BE2C (cell line): Measurements from ENCODE around the gene PC.
"Not testable (repeated sequence)": the region's sequence is repeated elsewhere in the genome, so short reads cannot be mapped to it uniquely, and the experiment has no call there.

Experiments
- DNase-seq: peaks from one replicate; pipeline ENCODE4 v3.0.0-alpha.2; 2020
- H3K27me3 ChIP-seq: fragments of 250-450 bp; sonication (Bioruptor Pico); 2 replicates; pipeline ENCODE4 v1.5.1; 2020; ENCODE audit warnings: mild to moderate bottlenecking
- H3K36me3 ChIP-seq: fragments of 250-450 bp; sonication (Bioruptor Pico); 2 replicates; pipeline ENCODE4 v1.5.1; 2020; ENCODE audit warnings: mild to moderate bottlenecking
- H3K4me1 ChIP-seq: fragments of 250-450 bp; sonication (Bioruptor Pico); 2 replicates; pipeline ENCODE4 v1.5.1; 2020
- H3K4me3 ChIP-seq: 2 replicates; pipeline ENCODE4 v1.5.1; 2011; ENCODE audit warnings: low read depth, low read length
- H3K9me3 ChIP-seq: fragments of 250-450 bp; sonication (Bioruptor Pico); 2 replicates; pipeline ENCODE4 v1.5.1; 2020
- TF ChIP-seq, protein P1 (sequence below): IDR thresholded peaks from 2 replicates; pipeline ENCODE4 v1.5.1; 2012; ENCODE audit warnings: mild to moderate bottlenecking, low read depth, low read length

The PC gene

DNA sequence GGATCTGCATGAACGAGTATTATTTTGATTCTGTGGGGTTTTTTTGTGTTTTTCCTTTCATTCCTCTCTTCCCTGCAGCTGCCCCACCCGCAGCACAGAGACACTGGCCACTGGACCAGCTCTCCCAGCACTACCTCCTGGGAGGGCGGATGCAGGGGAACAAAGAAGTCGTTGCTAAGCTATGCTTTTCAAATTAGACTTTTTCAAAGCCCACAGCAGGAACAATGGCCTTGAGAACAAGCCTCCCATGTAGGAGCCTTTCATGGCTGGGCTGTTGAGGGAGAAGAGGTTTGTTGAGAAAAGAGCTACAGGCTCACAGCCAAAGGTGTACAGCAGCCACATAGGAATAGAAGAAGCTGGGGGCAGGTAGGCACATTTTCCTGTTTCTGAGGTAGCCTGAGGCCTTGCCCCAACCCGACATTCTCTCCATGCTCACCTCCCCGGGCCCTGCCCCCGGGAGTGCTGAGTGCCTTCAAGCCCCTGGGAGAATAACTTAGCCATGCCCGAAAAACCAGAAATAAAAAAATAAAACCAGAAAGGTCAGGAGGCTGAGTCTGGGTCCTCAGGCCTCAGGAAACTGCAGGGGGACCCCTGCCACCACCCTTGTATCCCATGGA is 44.2 kb upstream of the PC start:
- H3K36me3 ChIP-seq, result no peaks in the 10 kb centered on the region
- TF ChIP-seq, protein P1, sequence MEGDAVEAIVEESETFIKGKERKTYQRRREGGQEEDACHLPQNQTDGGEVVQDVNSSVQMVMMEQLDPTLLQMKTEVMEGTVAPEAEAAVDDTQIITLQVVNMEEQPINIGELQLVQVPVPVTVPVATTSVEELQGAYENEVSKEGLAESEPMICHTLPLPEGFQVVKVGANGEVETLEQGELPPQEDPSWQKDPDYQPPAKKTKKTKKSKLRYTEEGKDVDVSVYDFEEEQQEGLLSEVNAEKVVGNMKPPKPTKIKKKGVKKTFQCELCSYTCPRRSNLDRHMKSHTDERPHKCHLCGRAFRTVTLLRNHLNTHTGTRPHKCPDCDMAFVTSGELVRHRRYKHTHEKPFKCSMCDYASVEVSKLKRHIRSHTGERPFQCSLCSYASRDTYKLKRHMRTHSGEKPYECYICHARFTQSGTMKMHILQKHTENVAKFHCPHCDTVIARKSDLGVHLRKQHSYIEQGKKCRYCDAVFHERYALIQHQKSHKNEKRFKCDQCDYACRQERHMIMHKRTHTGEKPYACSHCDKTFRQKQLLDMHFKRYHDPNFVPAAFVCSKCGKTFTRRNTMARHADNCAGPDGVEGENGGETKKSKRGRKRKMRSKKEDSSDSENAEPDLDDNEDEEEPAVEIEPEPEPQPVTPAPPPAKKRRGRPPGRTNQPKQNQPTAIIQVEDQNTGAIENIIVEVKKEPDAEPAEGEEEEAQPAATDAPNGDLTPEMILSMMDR, result no peak
- no peaks in the 10 kb centered on the region for H3K9me3 ChIP-seq
- H3K4me3 ChIP-seq, result no peak overlapping the region
- DNase-seq, result no peak
- no peaks in the 10 kb centered on the region for H3K27me3 ChIP-seq
- H3K4me1 ChIP-seq, result peaks cover 6% of the 10 kb centered on the region

DNA sequence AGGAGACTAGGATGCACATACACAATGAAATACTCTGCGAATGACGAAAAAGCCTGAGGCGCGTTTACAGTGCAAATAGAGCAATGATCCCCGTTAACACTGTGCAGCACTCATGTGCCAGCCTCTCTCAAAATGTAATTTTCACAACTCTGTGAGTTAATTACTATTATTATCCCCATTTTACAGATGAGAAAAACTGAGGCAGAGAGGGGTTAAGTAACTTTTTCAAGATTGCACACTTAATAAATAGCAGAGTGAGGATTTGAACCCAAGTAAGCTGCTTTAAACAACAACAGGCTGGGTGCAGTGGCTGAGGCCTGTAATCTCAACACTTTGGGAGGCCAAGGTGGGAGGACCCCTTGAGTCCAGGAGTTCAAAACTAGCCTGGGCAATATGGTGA is 43.1 kb upstream of the PC start:
- DNase-seq, result no peak
- Histone ChIP-seq H3K36me3 (no peaks in the 10 kb centered on the region), H3K4me3 (no peak overlapping the region), H3K9me3 (no peaks in the 10 kb centered on the region), H3K27me3 (no peaks in the 10 kb centered on the region), H3K4me1 (peaks cover 5% of the 10 kb centered on the region)
- TF ChIP-seq, protein P1, result no peak

DNA sequence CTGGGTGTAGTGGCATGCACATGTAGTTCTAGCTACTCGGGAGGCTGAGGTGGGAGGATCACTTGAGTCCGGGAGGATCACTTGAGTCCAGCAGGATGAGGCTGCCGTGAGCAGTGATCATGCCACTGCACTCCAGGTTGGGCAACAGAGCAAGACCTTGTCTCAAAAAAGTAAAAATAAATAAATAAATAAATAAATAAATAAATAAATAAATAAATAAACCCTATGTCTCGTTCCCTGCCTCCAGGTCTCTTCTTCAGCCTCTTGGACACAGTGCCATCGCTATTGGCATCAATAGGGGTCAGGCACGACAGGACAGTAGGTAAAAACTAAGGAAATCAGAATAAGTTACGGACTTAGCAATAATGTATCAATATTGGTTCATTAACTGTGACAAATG is 41.4 kb upstream of the PC start:
- Histone ChIP-seq H3K4me3 (no peak overlapping the region), H3K4me1 (peaks cover 4% of the 10 kb centered on the region), H3K36me3 (no peaks in the 10 kb centered on the region), H3K27me3 (no peaks in the 10 kb centered on the region), H3K9me3 (no peaks in the 10 kb centered on the region)
- DNase-seq, result no peak
- TF ChIP-seq, protein P1, result no peak

DNA sequence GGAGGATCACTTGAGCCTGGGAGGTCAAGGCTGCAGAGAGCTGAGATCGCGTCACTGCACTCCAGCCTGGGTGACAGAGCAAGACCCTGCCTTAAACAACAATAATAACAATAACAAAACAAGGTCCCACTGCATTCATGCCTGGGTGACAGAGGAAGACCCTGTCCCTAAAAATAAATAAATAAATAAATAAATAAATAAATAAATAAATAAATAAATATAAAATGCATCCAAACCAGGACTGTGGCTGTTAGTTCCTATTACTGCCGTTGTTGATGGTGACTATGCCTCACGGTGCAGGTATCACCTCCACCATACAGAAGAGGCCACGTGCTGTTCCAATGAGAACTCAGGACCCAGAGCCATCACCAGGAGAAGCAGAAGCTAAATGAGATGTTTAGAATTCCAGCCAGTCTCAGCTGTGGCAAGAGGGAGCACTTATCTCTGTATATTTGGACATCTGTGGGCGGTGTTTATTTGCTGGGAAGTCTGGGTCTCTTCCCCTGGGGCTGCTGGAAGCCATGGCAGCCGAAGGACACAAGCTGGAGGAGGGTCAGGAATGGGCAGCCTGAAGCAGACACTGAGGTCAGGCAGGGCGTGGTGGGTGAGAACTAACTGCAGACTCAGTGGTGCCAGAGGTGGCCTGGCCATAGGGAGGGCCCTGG is 38.6 kb upstream of the PC start:
- no peaks in the 10 kb centered on the region for H3K36me3 ChIP-seq
- TF ChIP-seq, protein P1, result no peak
- H3K4me3 ChIP-seq, result no peak overlapping the region
- H3K27me3 ChIP-seq, result no peaks in the 10 kb centered on the region
- no peak for DNase-seq
- no peaks in the 10 kb centered on the region for H3K9me3 ChIP-seq
- peaks cover 4% of the 10 kb centered on the region for H3K4me1 ChIP-seq

DNA sequence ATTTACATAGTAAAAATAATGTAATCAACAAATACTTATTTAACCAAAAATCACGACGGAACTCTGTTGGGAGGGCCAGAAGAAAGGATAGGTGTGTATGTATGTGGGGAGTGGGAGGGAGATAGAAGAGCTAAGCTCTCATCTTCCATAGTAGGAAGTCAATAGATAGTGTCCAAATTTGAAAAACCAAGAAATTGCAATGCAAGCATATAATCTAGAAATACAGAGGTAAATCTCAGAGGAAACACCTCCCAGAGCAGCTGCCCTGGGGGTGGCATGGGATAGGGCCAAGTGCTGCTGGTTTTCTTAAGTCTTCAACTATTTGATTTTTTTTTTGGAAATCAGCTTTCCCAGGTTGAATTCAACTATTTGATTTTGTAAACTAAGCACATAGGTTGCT is 33.9 kb upstream of the PC start:
- Histone ChIP-seq H3K4me1 (peaks cover 11% of the 10 kb centered on the region), H3K4me3 (no peak overlapping the region), H3K36me3 (no peaks in the 10 kb centered on the region), H3K27me3 (no peaks in the 10 kb centered on the region), H3K9me3 (no peaks in the 10 kb centered on the region; the same call in 1 of the 2 replicates)
- DNase-seq, result no peak
- TF ChIP-seq, protein P1, result no peak

DNA sequence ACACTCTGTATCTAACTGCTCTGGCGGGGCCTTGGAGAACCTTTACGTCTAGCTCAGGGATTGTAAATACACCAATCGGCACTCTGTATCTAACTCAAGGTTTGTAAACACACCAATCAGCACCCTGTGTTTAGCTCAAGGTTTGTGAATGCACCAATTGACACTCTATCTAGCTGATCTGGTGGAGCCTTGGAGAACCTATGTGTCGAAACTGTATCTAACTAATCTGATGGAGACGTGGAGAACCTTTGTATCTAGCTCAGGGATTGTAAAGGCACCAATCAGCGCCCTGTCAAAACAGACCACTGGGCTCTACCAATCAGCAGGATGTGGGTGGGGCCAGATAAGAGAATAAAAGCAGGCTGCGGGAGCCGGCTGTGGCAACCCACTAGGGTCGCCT is 31.2 kb upstream of the PC start:
- H3K4me1 ChIP-seq, H3K4me3 ChIP-seq, H3K36me3 ChIP-seq, DNase-seq, H3K9me3 ChIP-seq, H3K27me3 ChIP-seq: not testable (repeated sequence)

DNA sequence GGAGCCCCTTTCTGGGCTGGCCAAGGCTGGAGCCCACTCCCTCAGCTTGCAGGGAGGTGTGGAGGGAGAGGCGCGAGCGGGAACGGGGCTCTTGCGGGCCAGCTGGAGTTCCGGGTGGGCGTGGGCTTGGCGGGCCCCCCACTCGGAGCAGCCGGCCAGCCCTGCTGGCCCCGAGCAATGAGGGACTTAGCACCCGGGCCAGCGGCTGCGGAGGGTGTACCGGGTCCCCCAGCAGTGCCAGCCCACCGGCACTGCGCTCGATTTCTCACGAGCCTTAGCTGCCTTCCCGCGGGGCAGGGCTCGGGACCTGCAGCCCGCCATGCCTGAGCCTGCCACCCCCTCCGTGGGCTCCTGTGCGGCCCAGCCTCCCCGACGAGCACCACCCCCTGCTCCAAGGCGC is 30.6 kb upstream of the PC start:
- not testable (repeated sequence) for H3K4me3 ChIP-seq, H3K4me1 ChIP-seq

More for the DNA sequence above, 30.6 kb upstream of the PC start:
- not testable (repeated sequence) for H3K9me3 ChIP-seq, H3K27me3 ChIP-seq, DNase-seq, H3K36me3 ChIP-seq
